Stimulated activated CD4-positive, alpha-beta T cell treated with anti-CD3 and anti-CD28 coated beads, TNF-alpha, amount 100 ng/mL, for 48 hours (primary cell): ENCODE measurements around the gene BTBD6.
"Not testable (repeated sequence)": the region's sequence is repeated elsewhere in the genome, so short reads cannot be mapped to it uniquely, and the experiment has no call there.

Experiments
- DNase-seq, 3 donors: peaks; one replicate each; pipeline ENCODE4 v3.0.0-alpha.2; 2020; ENCODE audit warnings: low read depth in 3 of 3

BTBD6 gene

GRCh38 chr14:105294142-105294597 lies 45.8 kb downstream of the BTBD6 start:
- DNase-seq: peak in 2 of 3 donors; percentile 45 to 56

- not testable (repeated sequence) for DNase-seq
Measured at GRCh38 chr14:105297311-105297710, 49.0 kb downstream of the BTBD6 start.

- no peak for DNase-seq
Measured at GRCh38 chr14:105299654-105300541, 51.6 kb downstream of the BTBD6 start.
